GM19240 (cell line): ENCODE measurements around the gene POLR2L.

Source experiments
- DNase-seq: peaks from one replicate; pipeline ENCODE4 v3.0.0; 2011; ENCODE audit warnings: low spot score; ENCODE audit not compliant: insufficient read length

POLR2L gene

GRCh38 chr11:869399-870126 lies 27.2 kb upstream of the POLR2L start:
- DNase-seq = no peak

DNA sequence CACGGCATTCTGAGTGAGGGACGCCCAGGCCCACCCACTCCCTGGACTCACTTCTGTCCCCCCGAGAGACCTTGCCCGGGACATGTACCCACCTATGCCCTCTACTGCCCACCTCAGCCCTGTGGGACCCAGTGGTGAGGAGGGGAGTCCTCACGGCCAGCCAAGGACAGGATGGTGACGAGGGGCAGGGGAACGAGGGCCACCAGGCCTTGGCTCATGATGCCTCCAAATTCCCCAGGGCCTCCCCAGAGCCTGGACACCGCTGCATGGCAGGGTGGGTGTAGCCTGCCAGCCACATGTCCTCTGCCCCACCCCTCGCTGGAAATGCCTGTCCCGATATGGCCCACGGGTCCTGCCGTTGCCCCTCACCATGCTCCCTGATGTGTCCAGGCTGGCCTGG lies 26.5 kb upstream of the POLR2L start:
- DNase-seq = no peak

GRCh38 chr11:868394-868793 lies 26.1 kb upstream of the POLR2L start:
- no peak for DNase-seq

DNA sequence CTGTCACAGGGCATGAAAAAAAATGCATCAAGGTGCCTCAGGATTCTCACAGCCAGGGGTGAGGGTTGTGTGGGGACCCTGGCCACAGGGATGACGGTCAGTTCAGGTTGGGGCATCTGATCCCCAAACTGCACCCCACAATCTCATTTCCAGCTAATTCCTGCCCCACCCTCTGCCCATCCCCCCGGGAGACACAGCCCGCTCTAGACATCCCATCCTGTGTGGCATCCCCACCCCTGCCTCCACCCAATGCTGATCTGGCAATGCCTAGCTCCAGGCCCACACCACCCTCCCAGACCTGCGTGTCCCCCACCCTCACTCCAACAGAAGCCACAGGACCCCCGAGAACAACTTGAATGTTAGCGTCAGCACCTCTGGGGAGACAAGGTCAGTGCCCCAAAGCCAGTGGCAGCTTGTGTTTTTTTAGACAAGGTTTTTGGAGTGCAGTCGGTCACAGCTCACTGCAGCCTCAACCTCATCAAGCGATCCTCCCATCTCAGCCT lies 25.6 kb upstream of the POLR2L start:
- no peak for DNase-seq

- DNase-seq = no peak
These were observed 24.2 kb upstream of the POLR2L start for GRCh38 chr11:866481-866880.

DNA sequence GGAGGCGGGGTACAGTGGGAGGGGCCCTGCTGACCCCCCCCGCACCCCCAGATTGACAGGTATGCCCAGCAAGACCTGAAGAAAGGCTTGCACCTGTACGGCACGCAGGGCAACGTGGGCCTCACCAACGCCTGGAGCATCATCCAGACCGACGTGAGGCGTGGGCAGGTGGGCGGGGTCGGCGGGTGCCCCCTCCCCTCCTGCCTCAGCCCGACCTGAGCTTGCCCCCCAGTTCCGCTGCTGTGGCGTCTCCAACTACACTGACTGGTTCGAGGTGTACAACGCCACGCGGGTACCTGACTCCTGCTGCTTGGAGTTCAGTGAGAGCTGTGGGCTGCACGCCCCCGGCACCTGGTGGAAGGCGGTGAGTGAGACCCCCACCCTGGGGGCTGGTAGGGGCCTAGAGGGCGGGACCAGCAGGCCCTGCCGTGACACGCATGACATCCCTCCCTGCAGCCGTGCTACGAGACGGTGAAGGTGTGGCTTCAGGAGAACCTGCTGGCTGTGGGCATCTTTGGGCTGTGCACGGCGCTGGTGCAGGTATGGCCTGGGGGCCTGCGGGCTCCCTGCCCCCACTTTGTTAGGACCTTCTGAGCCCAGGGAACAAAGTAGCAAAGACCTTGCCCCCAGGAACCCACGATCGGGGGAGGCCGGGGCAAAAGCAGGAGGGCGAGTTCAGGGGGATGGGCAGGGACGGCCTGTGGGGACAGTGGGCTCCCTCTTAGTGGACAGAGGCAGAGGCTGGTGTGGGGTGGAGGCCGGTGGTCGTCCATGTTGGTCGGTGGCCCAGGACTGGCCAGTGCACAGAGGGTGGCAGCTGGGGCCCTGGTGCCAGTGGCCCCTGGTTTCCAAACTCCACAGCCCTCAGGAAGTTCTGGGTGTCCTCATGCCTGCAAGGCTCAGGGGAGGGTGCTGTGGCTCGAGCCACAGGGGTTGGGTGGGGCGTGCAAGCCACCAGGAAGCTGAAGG lies 23.4 kb upstream of the POLR2L start:
- DNase-seq = no peak

GRCh38 chr11:864898-865297 lies 22.6 kb upstream of the POLR2L start:
- DNase-seq = no peak

GRCh38 chr11:863910-864827 lies 21.8 kb upstream of the POLR2L start:
- no peak for DNase-seq

- DNase-seq = no peak
These were observed 20.9 kb upstream of the POLR2L start for GRCh38 chr11:863023-863909.

GRCh38 chr11:862696-863022 lies 20.3 kb upstream of the POLR2L start:
- DNase-seq = no peak

GRCh38 chr11:862081-862661 lies 19.8 kb upstream of the POLR2L start:
- no peak for DNase-seq

- DNase-seq = no peak
These were observed 18.8 kb upstream of the POLR2L start for GRCh38 chr11:861105-861479.

- no peak for DNase-seq
These were observed 18.1 kb upstream of the POLR2L start for GRCh38 chr11:860234-861104.

GRCh38 chr11:859394-860131 lies 17.2 kb upstream of the POLR2L start:
- no peak for DNase-seq

- DNase-seq = no peak
These were observed 16.5 kb upstream of the POLR2L start for GRCh38 chr11:858762-859339.

DNA sequence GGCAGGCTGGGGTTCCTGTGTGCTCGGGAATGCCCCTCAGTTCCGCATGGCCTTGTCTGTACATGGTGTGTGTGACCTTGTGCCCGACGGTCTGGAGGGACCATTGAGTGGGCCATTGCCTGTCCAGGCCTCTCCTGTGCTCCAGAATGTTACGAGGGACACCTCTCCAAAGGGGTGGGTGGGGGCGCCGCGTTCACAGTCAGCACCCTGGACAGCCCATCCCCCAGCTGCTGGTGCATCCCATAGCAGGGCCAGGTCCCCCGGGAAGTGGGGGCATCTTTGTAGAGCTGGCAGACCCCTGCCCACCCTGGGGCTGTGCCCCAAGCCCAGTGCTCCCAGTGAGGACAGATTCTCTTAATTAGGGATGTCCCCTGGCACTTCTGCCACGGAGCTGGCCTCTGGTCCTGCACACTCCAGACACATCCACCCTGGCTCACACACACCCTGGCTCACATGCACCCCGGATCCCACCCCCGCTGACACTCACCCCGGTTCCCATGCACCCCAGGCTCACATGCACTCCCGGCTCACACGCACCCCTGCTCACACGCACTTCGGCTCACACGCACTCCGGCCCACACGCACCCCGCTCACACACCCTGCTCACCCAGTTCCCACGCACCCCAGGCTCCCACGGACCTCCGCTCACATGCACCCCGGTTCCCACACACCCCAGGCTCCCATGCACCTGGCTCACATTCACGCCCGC lies 15.9 kb upstream of the POLR2L start:
- no peak for DNase-seq

- no peak for DNase-seq
These were observed 14.1 kb upstream of the POLR2L start for GRCh38 chr11:856397-856796.
